Progenitor cell of endocrine pancreas (in vitro differentiated cells): Measurements from ENCODE around the gene FRMPD4. TPM values are rescaled to one million over a fixed set of nuclear protein-coding genes. Genes with fewer than 3 reads are reported as not detected.

Source experiments
- DNase-seq: peaks from one replicate; pipeline ENCODE4 v3.0.0; 2021; ENCODE audit warnings: low spot score; ENCODE audit not compliant: unreplicated experiment
- H3K27ac Mint-ChIP-seq: 2 replicates; pipeline ENCODE4 v1.8.0; 2021; ENCODE audit warnings: mild to moderate bottlenecking, moderate library complexity, mixed read lengths
- H3K27me3 Mint-ChIP-seq: 2 replicates; pipeline ENCODE4 v1.8.0; 2021; ENCODE audit warnings: mixed read lengths
- H3K36me3 Mint-ChIP-seq: 2 replicates; pipeline ENCODE4 v1.8.0; 2022; ENCODE audit warnings: mixed read lengths; ENCODE audit not compliant: insufficient read depth
- H3K4me1 Mint-ChIP-seq: 2 replicates; pipeline ENCODE4 v1.8.0; 2021; ENCODE audit warnings: low read depth, mixed read lengths
- H3K4me3 Mint-ChIP-seq: 2 replicates; pipeline ENCODE4 v1.8.0; 2021; ENCODE audit warnings: low read depth, mild to moderate bottlenecking, moderate library complexity, mixed read lengths
- H3K9me3 Mint-ChIP-seq: 2 replicates; pipeline ENCODE4 v1.8.0; 2021; ENCODE audit warnings: low read depth, mixed read lengths
- CTCF ChIP-seq: fragments of 200-600 bp; sonication (generic); IDR thresholded peaks from one replicate; pipeline ENCODE4 v1.5.0; 2021; ENCODE audit warnings: antibody characterized with exemption, mild to moderate bottlenecking; ENCODE audit not compliant: unreplicated experiment
- total RNA-seq: library from RNA; stranded (reverse); gene quantifications from 2 replicates; pipeline ENCODE4 v1.2.1, GENCODE V29; 2021

FRMPD4 gene
- total RNA-seq, 1 donor from 2014 or later, result 0.10 TPM

GRCh38 chrX:12471061-12471460 is 332.8 kb downstream of the FRMPD4 start:
- Mint-ChIP-seq H3K4me1 (no peaks in the 10 kb centered on the region), H3K27ac (no peak overlapping the region), H3K9me3 (peaks cover 3% of the 10 kb centered on the region), H3K27me3 (no peaks in the 10 kb centered on the region), H3K36me3 (no peaks in the 10 kb centered on the region), H3K4me3 (no peak overlapping the region)
- no peak for DNase-seq
- no peak for TF ChIP-seq CTCF

- DNase-seq, result no peak
- Mint-ChIP-seq H3K4me1 (no peaks in the 10 kb centered on the region), H3K36me3 (no peaks in the 10 kb centered on the region), H3K4me3 (no peak overlapping the region), H3K27ac (no peak overlapping the region), H3K27me3 (no peaks in the 10 kb centered on the region), H3K9me3 (peaks cover 9% of the 10 kb centered on the region)
- TF ChIP-seq CTCF, result no peak
These were observed 342.7 kb downstream of the FRMPD4 start for GRCh38 chrX:12480956-12481355.

GRCh38 chrX:12488220-12488619 is 349.9 kb downstream of the FRMPD4 start:
- TF ChIP-seq CTCF, result no peak
- no peaks in the 10 kb centered on the region for H3K36me3 Mint-ChIP-seq
- H3K9me3 Mint-ChIP-seq, result no peaks in the 10 kb centered on the region
- H3K4me1 Mint-ChIP-seq, result no peaks in the 10 kb centered on the region
- DNase-seq, result no peak
- H3K4me3 Mint-ChIP-seq, result no peak overlapping the region
- no peaks in the 10 kb centered on the region for H3K27me3 Mint-ChIP-seq
- H3K27ac Mint-ChIP-seq, result no peak overlapping the region

GRCh38 chrX:12488771-12489170 is 350.5 kb downstream of the FRMPD4 start:
- H3K4me1 Mint-ChIP-seq, result no peaks in the 10 kb centered on the region
- no peak for TF ChIP-seq CTCF
- H3K4me3 Mint-ChIP-seq, result no peak overlapping the region
- no peak overlapping the region for H3K27ac Mint-ChIP-seq
- no peak for DNase-seq
- H3K36me3 Mint-ChIP-seq, result no peaks in the 10 kb centered on the region
- no peaks in the 10 kb centered on the region for H3K27me3 Mint-ChIP-seq
- H3K9me3 Mint-ChIP-seq, result no peaks in the 10 kb centered on the region

GRCh38 chrX:12489341-12489740 is 351.1 kb downstream of the FRMPD4 start:
- no peak for TF ChIP-seq CTCF
- Mint-ChIP-seq H3K9me3 (no peaks in the 10 kb centered on the region), H3K27me3 (no peaks in the 10 kb centered on the region), H3K36me3 (no peaks in the 10 kb centered on the region), H3K4me3 (no peak overlapping the region), H3K4me1 (no peaks in the 10 kb centered on the region), H3K27ac (no peak overlapping the region)
- no peak for DNase-seq
